NCI-H82 treated with DMSO at 0.1 percent for 48 hours (cell line): Measurements from ENCODE around the gene CMAS.

Experiments used
- DNase-seq: peaks from one replicate; lab custom pipeline; 2025; ENCODE audit not compliant: unreplicated experiment; lab: John Stamatoyannopoulos, UW

CMAS gene

DNA sequence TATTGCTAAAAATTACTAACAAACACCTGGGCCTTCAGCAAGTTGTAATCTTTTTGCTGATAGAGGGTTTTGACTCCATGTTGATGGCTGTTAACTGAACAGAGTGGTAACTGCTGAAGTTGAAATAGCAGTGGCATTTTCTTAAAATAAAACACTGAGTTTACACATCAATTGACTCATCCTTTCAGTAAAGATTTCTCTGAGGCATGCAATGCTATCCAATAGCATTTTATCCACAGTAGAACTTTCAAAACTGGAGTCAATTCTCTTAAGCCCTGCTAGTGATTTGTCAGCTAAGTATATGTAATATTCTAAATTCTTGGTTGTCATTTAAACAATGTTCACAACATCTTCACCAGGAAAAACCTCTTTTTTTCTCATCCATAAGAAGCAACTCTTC, 59.5 kb downstream of the CMAS start:
- no peak for DNase-seq

DNA sequence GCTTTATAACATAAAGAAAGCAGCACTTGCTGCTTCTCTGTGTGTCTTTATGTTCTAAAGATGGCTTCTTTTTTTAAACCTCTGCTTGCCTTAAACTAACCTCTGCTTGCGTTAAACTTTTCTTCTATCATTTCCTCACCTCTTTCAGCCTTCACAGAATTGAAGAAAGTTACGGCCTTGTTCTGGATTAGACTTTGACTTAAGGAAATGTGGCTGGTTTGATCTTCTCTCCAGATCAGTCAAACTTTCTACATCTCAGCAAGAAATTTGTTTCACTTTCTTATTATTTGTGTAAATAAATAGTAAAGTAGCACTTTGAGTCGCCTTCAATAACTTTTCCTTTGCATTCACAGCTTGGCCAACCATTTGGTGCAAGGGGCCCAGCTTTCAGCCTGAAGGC, 64.2 kb downstream of the CMAS start:
- DNase-seq: no peak
